ENCODE results near the gene FKBP5. TPM values are rescaled to one million over a fixed set of nuclear protein-coding genes. Genes with fewer than 3 reads are reported as not detected.
A peak's percentile ranks its signal among the peaks of the same experiment; 100 is the strongest.

Gene FKBP5
- total and polyA plus RNA-seq, 9 of the 15 experiments (the other 6 are each of a cell fraction or from before 2014, with no cell fraction given): 32.7 to 151 (median 75.0) TPM

- no peak overlapping the region for H3K4me3 ChIP-seq
- intact Hi-C loops (cut with micrococcal nuclease): no loop called here
- DNase-seq (ENCODE audit: extremely low read depth in 1 of 4, low spot score in 3 of 4) (peak in 1 of 4 experiments; percentile 11), ATAC-seq (peak; percentile 31; the same call in 1 of the 3 replicates), FAIRE-seq (peak; percentile 54)
- in situ Hi-C loops (cut with MboI): no loop called here
- 3% methylated on average over 3 of the region's 3 CpGs for WGBS (ENCODE audit: insufficient coverage, low coverage, missing lambda C conversion rate)
- POLR2A ChIA-PET: interaction anchor here (0.7 kb wide), 1 partner anchor 20 kb away, joined by 3 read pairs; no protein-coding TSS in a partner anchor
- H2AFZ ChIP-seq (ENCODE audit: low read depth, low read length): peak overlapping the region; percentile 65
- H3K27me3 ChIP-seq (ENCODE audit: control insufficient read depth in 2 of 2, insufficient read depth in 2 of 2, low read length in 2 of 2): no peaks in the 10 kb centered on the region
- BruUV-seq (replicated peaks): no TSS peak
- H3K9me1 ChIP-seq (ENCODE audit: control insufficient read depth, insufficient read depth, low read length): no peaks in the 10 kb centered on the region
- no peaks in the 10 kb centered on the region for H4K20me1 ChIP-seq (replicated peaks; ENCODE audit: control insufficient read depth, insufficient read depth, low read length)
- CTCF ChIA-PET (ENCODE audit: low intra/inter-chr PET ratio): no interaction called here
- peaks cover 5 to 6% of the 10 kb centered on the region in 2 experiments; a peak in 3 of 5 replicates for H3K4me1 ChIP-seq (replicated peaks in 1 of 2; ENCODE audit: control insufficient read depth in 2 of 2, insufficient read depth in 2 of 2, low read length in 2 of 2)
- H3K27ac ChIP-seq (ENCODE audit: extremely low read depth, low read depth, low read length): 0 out of 3 replicates have a peak overlapping the region, but pooled peaks have one; percentile 29
- no peak overlapping the region for H3K4me2 ChIP-seq (ENCODE audit: insufficient read depth, low read length)
- no peaks in the 10 kb centered on the region for H3K79me2 ChIP-seq (ENCODE audit: control insufficient read depth, insufficient read depth, low read length)
- H3K9ac ChIP-seq (ENCODE audit: insufficient read depth in 1 of 2, low read depth in 2 of 2, low read length in 2 of 2): no peak overlapping the region; a peak in 1 of 4 replicates
- no peaks in the 10 kb centered on the region for H3K36me3 ChIP-seq (ENCODE audit: control insufficient read depth, insufficient read depth, low read length)
- peaks cover 6% of the 10 kb centered on the region for H3K9me3 ChIP-seq (replicated peaks; ENCODE audit: control insufficient read depth, insufficient read depth, low read depth, low read length)
- no peak for TF ChIP-seq PTBP1 (IDR thresholded peaks at IDR 0.05; ENCODE audit: low read depth, low read length)
- TF ChIP-seq RBM25 (IDR thresholded peaks at IDR 0.05; ENCODE audit: low read depth, low read length, severe bottlenecking): no peak
- TF ChIP-seq SRSF9 (IDR thresholded peaks at IDR 0.05; ENCODE audit: borderline replicate concordance, low read depth, low read length): no peak
- TF ChIP-seq ATF3 (IDR thresholded peaks at IDR 0.05): peak; percentile 61; the same call in 1 of the 2 replicates
- no peak for TF ChIP-seq ATF3 (CRISPR knock-in tag; conservative IDR thresholded peaks at IDR 0.05)
- TF ChIP-seq ZNF347 (CRISPR knock-in tag; IDR thresholded peaks at IDR 0.05; ENCODE audit: low read depth): no peak
- TF ChIP-seq ZNF449 (CRISPR knock-in tag; IDR thresholded peaks at IDR 0.05): no peak
- no peak for TF ChIP-seq GATAD2B (IDR thresholded peaks at IDR 0.05; ENCODE audit: borderline replicate concordance)
- TF ChIP-seq NBN (IDR thresholded peaks at IDR 0.05; ENCODE audit: low read depth): no peak
- TF ChIP-seq SMC3 (conservative IDR thresholded peaks at IDR 0.05; ENCODE audit: insufficient read depth, low read depth, low read length): no peak
- no peak for TF ChIP-seq ZNF57 (CRISPR knock-in tag; IDR thresholded peaks at IDR 0.05)
- TF ChIP-seq ZNF75A (CRISPR knock-in tag; IDR thresholded peaks at IDR 0.05): no peak
- peak; percentile 45 for TF ChIP-seq HDAC3 (IDR thresholded peaks at IDR 0.05; ENCODE audit: borderline replicate concordance, partially characterized antibody)
- TF ChIP-seq ZNF609 (CRISPR knock-in tag; IDR thresholded peaks at IDR 0.05; ENCODE audit: borderline replicate concordance): no peak
- no peak for TF ChIP-seq CTBP1 (IDR thresholded peaks at IDR 0.05; ENCODE audit: borderline replicate concordance)
- no peak for TF ChIP-seq NRF1 (conservative IDR thresholded peaks at IDR 0.05 in 1 of 2, IDR thresholded peaks at IDR 0.05 in 1 of 2)
- no peak for TF ChIP-seq NFATC3 (IDR thresholded peaks at IDR 0.05)
These were observed 17.8 kb upstream of the FKBP5 start for GRCh38 chr6:35706468-35706867.
